HG02870 (cell line): Measurements from ENCODE around the gene TNNT2.

ENCODE experiments used
- ATAC-seq: cut with Tn5 transposase; IDR thresholded peaks from one replicate; pipeline ENCODE4 v1.9.1; 2021; ENCODE audit warnings: mild to moderate bottlenecking, moderate library complexity; ENCODE audit not compliant: unreplicated experiment

The TNNT2 gene

DNA sequence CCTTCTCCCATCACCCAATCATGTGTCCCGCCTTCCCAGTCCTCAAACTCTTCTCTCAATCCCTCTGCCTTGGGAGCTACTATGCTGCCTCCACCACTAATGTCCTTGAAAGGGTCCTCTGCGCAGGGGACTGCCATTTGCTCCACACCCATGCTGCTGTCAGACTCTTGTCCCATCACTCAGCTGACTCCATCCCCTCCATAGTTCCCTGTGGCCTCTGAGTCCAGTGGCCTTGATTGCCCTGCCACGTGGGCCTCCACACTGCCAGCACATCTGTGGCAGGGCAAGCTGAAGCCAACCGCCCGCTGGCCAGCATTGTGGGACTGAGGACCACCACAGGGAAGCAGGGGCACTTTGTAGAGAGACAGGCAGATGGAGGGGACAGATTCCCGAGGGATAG lies 1.3 kb upstream of the TNNT2 start:
- ATAC-seq, result no peak

DNA sequence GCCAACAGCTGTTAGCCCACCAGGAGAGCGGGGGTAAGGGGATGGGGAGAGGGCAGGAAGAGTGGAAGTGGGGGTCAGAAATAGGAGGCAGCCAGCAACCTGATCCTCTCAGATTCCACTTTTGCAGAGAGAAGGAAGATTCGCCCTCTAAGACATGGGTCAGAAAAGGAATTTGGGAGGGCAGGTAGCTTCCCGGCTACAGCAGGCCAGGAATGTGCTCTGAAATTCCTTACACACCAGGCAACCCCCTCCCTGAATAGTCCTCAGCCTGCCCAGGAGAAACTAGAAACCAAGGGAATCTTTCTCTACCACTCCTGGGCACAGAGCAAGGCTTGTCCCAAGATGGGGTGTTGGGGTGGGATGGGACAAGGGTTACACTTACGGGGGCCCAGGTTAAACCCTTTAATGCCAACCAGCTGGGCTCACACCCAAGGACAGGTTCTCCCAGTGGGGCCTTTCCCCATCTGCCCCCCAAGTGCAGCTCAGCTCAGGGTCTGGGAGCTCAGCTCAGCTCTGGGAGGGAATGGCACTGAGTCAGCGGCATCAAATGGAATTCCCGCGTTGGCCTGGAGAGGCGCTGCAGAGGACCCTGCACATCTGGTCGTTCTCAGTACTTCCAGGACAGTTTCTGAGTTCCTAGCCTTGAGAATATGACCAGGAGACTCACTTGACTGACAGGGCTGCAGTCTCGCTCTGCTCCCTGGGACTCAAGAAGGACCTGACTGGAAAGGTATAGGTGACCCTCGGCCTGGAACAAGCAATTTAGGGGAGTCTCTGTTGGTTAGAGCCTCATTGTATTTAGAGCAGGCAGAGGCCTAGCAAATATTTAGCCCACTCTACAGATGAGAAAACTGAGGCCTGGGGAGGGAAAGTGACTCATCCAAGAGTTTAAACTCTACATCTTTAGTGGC lies 761 bp downstream of the TNNT2 start:
- no peak for ATAC-seq

DNA sequence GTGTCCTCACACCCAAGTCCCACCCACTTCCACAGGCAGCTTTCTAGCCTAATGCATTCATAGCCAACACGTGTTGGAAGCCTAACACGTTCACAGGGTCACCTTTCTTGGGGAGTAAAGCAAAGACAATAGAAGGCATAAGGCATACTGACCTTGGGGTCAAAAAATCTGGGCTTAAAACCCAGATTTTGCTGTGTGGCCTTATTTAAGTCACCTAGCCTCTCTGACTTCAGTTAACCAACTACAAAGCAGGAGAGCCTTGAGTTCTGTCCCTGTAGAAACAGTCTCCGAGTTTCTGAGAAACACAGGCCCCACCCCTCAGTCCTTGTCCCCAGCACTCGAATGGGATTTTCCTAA lies 1.4 kb downstream of the TNNT2 start:
- no peak for ATAC-seq

DNA sequence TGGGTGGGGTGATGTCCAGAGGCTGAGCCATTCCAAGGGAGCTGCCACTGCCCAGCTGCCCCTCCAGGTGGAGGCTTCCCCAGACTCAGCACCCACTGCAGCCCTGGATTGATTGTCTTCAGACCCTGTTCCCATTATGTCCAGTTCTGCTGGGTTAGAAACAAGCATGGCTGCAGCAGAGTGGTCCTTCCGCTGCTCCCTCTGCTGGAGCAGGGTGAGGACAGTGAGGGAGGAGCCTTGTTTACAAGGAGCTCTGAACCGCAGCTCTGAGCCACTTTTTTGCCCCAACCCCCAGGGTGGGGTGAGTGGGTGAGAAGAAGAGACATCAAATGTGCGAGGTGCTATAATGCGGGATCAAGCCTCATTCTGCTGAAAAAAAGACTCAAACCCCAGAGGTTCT lies 2.3 kb downstream of the TNNT2 start:
- ATAC-seq, result no peak

DNA sequence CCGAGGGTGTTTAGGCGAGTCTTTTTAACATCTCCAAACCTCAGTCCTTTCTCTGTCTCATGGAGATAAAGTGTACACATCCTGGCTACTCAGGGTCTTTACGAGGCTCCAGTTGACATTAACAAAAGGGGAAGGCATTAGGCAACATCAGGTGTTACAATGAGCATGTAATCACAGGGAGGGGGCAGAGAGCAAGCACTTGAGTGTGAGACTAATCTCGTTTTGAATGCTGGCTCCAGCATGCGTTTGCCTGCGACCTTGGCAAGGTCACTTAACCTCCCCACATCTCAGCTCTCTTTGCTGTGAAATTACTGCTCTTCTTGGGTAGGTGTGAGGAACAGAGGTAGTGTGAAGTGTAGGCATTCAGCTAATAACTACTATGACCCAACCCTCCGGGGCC lies 3.1 kb downstream of the TNNT2 start:
- ATAC-seq, result no peak

DNA sequence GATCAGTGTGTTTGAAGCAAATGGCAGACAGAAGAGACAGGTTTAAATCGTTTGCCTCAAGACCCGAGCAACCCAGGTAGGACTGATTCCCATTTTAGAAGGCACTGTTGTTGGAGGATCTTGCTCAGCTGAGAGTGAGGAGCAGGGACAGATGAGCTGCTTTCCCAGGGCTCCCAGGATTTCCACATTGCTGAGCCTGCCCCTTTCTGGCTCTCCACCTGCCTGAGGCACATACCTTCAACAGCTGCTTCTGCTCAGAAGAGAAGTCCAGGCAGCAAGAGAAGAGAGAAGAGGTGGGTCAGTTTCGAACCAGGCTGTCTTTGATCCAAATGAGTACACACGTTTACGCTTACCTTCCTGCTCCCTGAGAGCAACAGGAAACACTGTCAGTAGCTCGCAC lies 5.7 kb downstream of the TNNT2 start:
- ATAC-seq, result no peak

DNA sequence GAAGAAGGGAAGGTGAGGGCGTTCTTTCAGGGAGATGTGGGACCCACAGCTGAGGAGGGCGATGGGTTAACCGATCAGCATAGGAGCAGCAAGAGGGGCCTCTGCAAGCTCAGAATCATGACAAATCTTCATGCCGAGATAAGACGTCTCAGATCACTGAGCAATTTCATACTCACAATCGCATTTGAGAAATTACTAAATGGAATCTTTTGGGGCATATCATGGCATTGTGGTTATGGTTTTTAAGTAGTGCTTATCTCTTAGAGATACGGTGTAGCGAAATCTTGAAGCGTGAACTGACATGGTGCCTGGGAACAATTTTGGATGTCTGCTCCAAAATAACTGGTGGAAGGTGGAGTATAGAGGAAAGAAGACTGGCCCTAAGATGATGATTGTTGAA lies 6.2 kb downstream of the TNNT2 start:
- ATAC-seq, result no peak

DNA sequence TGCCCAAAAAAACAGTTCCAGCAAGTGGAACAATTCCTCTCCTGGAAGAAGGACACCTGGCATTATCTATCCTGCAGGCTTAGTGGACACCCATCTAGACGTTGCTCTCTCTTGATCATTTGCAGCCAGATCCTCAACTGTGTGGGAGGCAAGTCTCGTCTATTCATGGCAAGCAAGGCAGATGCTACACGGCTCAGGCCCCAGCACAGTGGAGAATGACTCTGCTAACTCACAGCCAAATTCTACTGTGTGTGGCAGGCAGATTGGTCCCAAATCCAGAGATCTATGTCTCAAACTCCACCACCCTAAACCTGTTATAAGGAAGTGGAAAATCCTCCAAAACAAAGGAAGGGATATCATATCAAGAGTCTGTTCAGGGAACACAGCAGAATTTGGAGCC lies 7.0 kb downstream of the TNNT2 start:
- no peak for ATAC-seq

DNA sequence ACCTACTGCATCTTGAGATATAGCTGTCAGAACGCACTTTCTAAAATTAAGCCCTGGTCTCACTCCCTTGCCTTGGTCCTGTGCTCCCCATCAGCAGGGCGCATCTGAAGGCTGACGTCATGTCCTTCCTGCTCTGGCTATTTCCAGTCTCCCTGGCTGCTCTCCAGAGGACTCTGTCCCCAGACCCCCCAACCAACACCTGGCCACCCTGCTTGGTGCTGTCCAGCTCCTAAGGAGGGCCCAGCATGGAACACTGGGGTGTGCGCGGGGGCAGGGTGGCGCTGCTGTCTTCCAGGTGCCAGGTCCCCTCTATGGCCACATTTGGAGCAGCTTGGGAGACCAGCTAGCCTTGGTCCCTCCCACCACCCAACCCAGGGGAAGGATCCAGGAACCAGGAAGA lies 8.3 kb downstream of the TNNT2 start:
- no peak for ATAC-seq

DNA sequence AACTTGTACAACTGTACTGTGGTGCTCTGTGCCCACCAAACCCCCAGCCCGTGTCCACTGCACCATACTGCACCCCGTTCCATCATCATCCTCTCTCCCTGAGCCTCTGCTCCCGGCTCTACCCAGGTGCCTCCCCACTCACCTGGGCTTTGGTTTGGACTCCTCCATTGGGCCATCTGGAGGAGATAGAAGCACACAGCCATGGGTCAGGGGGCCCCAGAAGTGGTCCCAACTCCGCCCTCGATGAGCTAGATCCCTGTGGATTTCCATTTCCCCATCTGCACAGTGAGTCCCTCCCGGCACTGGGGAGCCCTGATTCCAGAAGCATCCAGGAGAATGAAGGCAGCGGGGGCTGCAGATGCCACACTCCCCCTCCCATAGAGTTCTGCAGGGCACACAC lies 10.8 kb downstream of the TNNT2 start:
- no peak for ATAC-seq

DNA sequence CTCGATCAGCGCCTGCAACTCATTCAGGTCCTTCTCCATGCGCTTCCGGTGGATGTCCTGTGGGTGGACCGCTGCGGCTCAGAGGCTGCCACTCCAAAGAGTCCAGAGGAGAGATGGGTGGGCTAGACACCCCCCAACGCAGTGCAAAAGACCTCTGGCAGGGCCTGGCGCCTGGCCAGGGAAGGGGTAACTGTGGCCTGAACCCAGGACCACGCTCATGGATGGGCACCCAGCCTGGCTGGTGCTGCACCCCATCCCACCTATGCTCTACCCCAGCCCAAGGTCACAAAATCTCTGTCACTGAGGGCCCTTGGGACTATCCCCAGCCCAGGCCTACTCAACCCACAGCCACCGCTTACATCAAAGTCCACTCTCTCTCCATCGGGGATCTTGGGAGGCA lies 12.2 kb downstream of the TNNT2 start:
- ATAC-seq, result no peak

DNA sequence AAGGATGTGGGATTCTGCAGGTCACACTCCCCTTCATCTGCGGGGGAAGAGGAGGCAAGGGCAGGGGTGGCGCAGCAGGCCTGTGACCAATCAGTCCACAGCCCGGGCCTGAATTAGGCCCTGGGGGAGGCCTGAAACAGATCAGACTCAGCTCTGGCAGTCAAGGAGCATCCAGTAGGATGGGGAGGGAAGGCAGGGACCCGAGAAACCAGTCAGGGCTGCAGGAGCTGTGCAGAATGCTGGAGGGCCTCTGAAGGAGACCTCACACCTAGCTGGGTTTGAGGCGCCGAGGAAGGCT lies 12.7 kb downstream of the TNNT2 start:
- no peak for ATAC-seq

DNA sequence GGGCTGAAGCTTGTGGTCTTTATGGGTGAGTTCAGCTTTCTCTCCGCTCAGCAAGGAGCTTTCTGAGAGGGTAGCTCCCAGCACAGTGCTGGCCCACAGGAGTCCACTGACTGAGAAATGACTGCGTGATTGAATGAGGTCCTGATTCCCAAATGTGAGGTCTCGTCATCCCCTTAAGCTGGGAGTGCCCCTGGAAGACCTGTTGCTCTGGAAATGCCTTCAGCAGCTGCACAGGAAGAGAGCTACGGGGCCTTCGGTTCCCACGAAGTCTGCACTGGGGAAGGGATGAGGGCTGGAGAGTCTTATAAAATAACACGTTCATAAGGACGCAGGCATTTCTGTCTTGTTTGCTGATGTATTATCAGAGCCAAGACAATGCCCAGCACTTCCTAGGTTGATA lies 14.0 kb downstream of the TNNT2 start:
- no peak for ATAC-seq

DNA sequence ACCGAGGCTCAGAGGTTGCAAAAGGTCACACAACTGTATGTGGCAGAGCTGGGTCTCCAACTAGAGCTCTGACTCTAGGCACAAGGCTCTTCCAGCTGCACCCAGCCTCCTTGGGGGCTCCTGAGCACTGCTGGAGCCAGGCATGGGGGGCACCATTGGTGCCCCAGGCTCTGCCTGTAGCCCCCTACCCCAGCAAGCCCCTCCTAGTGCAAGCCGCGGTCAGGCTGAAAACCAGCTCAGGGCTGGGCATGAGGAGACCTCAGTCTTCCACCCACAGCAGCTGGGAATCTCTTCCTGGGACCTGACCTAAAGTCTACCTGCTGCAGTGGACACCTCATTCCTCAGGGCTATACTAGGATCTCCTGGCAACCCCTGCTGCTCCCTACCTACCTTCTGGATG lies 14.6 kb downstream of the TNNT2 start:
- no peak for ATAC-seq

DNA sequence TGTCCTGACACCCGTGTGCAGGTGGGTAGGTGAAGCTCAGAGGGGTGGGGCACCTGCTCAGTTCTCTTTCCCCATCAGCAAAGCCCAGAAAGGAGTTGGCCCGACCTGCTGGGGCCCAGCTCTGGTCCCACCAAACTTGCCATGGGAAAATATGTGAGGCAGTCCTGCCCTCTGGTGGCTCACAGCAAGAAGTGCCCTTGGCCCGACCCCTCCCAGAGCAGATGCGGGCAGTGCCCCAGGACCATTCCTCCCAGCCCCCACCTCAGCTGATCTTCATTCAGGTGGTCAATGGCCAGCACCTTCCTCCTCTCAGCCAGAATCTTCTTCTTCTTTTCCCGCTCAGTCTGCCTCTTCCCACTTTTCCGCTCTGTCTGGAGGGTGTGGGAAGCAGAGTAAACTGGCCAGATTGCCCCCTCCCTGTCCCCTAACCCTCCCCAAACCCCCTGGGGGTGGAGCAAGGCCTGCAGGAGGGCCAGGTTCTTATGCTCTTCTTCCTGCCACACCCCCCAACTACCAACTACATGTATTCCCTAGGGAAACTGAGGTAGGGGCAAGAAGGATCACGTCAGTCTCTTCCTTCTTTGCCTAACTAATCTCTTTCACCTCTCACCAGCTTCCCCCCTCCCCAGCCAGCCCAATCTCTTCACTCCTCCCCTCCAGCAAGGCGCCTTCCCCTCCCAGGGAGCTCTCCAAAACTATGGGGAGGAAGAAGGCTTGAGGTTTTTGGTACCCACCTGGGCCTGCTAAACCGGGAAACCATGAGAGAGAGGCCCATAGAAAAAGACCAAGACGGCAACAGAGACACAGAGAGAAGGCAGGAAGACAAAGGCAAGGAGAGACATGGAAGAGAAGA lies 15.6 kb downstream of the TNNT2 start:
- ATAC-seq, result no peak

DNA sequence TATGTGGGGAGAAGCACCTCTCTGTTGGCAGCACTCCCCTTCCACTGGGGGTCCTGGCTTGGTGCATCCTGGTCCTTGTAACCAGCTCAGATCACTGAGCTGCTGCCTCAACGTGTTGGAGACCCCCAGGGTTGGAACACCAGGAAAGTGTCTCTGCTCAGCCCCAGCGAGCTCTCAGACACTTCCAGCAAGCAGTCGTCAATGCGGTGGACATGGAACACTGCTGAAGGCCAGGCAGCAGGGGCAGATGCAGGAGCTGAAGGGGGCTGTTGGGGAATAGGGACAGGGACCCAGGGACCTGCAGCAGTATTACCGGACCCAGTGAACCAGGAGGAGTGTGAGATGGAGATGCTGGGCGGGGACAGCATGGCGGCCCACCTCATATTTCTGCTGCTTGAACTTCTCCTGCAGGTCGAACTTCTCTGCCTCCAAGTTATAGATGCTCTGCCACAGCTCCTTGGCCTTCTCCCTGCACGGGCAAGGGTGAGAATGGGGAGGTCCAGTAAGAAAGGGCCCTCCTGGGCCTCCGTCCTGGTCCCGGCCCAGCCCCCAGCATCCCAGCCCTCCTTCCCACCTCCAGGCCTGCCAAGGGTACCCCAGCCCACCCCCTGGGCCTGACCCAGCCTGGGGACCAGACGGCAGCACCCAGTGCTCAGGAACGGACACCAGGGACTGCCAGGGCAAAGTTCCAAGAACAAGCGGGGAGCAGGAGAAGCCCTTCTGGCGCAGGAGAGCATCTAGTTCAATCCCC lies 16.4 kb downstream of the TNNT2 start:
- no peak for ATAC-seq

DNA sequence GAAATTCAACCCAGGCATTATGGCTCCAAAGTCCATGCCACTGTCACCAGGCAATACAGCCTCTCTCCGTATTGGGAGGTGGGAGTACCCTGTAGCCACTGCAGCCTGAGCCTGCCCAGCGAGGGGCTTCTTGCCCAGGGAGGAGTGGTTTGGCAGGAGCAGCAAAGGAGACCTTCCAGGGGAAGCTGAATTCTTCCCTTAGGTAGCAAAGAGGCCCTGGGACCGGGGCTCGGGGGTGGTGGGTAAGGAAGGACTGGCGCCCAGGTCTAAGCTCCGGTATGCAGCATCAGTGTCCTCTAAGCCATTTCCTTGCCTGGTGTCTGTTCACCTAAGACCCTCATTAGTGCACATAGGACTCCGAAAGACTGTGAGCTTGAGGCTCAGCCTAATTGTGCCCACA lies 17.0 kb downstream of the TNNT2 start:
- no peak for ATAC-seq

DNA sequence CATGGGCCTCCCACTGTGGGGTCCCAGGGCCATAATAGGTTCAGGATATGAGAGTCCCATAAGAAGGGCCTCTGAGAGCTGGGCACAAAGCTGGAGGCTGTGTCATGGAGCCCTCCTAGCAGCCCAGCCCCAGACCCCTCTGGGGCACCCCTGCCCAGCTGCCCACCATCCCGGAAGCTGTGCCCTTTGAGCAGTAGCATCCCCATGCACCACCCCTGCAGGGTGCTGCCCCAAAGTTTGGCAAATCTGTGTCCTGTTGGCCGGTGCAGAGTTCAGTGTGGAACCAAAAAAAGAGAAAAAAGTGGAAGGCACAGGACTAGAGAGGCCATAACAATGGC lies 17.6 kb downstream of the TNNT2 start:
- no peak for ATAC-seq

DNA sequence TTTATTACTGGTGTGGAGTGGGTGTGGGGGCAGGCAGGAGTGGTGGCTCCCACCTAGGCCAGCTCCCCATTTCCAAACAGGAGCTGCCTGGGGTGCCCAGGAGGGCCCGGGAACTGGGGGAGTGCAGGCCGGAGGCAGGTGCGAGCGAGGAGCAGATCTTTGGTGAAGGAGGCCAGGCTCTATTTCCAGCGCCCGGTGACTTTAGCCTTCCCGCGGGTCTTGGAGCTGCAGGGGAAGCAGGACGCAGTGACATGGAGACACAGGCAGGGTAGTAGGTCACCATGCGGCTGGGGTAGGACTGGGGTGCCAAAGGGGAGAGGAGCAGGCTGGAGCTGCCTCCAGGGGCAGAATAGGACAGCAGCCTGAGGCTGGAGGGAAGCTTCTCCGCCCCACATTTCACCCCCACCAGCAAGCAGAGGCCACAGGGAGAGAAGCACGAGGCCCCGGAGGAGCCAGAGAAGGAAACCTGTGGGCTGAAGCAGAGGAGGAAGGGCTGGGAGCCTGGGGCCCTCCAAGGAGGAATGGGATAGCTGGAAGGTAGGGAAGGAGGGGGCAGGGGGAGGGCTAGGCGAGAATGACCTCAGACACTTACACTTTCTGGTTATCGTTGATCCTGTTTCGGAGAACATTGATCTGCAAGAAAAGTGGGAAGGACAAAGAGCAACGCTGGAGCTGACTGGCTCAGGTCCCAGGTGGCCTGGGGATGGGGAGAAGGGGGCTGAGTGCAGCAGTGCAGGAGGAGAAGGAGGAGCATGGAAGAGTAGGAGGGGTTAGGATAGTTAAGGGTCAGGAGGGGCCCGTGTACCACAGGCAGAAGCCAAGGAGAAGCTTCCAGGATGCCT lies 18.2 kb downstream of the TNNT2 start:
- ATAC-seq, result no peak

DNA sequence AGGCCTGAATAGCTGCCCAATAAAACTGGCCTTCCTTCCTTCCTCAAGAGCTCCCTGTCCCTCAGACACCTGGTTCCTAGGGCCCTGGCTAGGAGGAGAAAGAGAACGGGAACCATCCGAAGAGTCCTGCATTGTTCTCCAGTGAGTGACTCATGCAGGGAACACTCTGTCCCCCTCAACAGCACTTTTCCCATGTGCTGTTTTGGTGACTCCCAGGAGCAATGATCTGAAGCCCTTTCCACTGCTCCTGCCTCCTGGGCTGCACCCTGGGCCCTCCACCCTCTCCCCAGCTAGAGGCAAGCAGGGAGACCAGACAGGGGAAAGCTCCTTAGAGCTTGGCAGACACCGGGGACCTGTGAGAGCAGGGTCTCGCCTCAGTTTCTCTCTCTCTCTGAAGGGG lies 18.9 kb downstream of the TNNT2 start:
- no peak for ATAC-seq
